Amniotic epithelial cell (primary cell): ENCODE data around the gene DEPDC1B.
"Not testable (repeated sequence)": the region's sequence is repeated elsewhere in the genome, so short reads cannot be mapped to it uniquely, and the experiment has no call there.

Experiments used
- DNase-seq: peaks from one replicate; pipeline ENCODE4 v3.0.0-alpha.2; 2010; ENCODE audit warnings: low read depth

DEPDC1B gene

DNA sequence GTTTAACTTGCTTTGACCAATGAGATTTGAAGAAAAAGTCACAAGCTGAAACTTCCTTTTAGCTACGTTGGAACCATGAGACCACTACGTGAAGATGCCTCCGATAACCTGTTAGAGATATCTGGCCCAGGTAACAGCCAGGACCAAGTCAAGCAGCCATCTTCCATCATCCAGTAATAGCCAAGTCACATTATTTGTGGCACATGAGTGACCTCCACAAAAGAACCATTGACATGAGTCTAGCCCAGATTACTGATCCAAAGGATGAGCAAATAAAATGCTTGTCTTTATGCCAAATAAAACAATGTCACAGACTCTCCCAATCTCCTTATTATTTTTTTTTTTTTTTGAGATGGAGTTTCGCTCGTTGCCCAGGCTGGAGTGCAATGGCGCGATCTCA is 1.6 kb downstream of the DEPDC1B start:
- DNase-seq, result no peak

GRCh38 chr5:60690326-60690725 is 9.6 kb downstream of the DEPDC1B start:
- DNase-seq, result no peak

GRCh38 chr5:60688980-60689379 is 11.0 kb downstream of the DEPDC1B start:
- DNase-seq, result no peak

- DNase-seq, result peak; percentile 93
Measured at GRCh38 chr5:60687927-60688720, 11.8 kb downstream of the DEPDC1B start.

GRCh38 chr5:60686157-60686556 is 13.8 kb downstream of the DEPDC1B start:
- no peak for DNase-seq

DNA sequence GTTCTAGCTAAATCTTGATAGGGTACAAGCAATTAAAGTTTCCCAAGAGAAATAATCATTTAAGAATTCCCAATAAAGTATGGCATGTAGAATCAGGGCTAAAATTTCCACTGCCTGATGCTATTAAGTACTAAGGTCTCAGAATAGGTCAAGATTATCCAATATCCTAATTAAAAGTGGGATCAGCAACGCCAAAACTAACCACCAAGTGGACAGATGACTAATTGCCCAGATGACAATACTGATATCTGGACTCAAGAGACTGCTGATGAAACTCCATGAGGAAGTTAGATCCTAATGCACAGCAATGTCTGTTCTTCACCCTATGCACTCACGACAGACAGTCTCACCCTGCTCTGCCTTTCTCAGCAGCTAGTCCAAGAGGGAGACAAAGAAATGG is 14.3 kb downstream of the DEPDC1B start:
- no peak for DNase-seq

GRCh38 chr5:60685028-60685427 is 14.9 kb downstream of the DEPDC1B start:
- DNase-seq, result no peak

- not testable (repeated sequence) for DNase-seq
Measured at GRCh38 chr5:60682007-60682406, 18.0 kb downstream of the DEPDC1B start.

DNA sequence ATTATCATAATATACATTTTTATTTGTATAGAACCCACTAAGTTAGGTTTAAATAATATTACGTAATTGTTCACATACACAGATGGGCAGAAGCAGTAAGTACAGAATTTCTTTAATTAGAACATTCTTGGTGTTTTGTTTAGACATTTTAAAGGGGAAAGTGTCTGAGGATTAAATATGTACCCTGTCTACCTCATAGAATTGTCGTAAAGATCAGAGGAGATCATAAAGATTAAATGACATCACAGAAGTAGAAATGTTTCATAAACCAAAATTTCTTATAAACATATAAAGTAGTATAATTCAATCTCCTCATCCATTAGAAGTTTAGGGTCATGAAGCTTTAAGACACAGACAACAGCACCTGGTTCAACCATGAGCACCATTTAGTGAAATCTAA is 20.1 kb downstream of the DEPDC1B start:
- no peak for DNase-seq

- DNase-seq, result peak; percentile 61
Measured at GRCh38 chr5:60677850-60678664, 21.9 kb downstream of the DEPDC1B start.

DNA sequence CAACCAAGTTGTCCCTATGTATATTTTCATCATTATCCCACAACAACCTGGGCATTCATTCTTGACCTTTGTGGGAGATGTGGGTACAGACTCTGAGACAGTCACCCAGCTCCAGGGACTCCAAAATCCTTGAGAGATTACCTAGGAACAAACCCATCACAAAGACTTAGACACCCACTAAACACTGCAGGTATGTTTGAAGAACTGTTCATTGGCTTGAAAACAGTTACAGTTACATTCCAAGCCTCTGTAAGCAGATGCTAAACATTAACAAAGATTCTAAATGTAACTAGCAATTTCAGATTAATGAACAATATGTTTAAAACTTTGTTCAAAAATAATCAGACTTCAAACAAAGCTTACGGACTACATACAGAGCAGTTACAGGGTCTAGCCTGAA is 24.7 kb downstream of the DEPDC1B start:
- DNase-seq, result no peak

DNA sequence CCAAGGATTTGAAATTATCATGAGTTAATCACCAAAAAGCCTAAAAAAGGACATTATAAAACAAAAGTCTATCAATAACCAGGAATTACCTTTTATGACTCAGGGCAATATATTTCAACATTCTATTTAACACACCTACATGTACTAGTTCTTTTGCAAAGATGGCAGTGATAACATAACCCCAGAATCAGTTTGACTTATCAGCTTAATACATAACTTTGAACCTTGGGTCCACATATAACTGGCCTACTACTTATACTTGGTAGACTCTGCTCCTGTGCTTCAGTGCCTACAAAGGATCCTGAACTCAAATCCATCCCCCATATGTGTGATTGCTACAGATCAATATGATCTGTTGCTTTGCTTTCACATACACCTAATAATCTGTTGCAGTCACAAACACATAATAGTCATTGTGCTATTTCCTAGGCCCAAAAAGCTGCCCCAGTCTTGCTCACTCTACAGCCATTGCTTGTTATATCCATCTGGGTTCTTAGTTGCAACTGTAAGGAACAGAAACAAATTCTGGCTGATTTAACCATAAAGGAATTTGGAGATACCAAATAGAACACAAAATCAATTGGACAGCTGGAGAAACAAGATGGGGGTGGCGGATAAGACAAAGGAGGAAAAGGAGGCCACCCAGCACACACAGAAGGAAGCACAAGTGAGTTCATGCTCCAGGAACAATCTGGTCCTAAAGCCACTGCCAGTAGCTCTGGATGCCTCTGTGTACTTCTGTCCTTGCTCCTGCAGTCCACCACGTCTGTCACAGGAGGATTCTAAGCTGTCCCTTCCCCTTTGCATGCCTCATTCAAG is 25.5 kb downstream of the DEPDC1B start:
- no peak for DNase-seq

DNA sequence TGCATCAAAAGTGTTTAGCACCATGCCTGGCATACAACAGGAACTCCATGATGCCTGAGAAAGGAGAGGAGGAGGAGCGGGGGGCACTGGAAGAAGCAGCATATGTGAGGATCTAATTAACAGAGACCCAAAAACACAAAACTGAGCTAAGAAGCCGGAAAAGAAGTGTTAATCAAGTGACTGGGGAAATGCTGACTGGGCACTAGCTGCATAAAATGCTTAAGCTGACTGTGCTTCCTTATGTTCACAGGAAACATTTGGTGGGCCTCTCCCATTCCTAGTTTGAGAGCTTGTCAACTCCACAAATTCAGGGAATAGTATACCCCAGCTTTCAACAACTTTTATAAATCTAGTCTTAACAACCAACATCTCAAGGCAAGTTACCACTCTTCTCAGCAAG is 26.6 kb downstream of the DEPDC1B start:
- DNase-seq, result no peak

GRCh38 chr5:60672693-60673264 is 27.2 kb downstream of the DEPDC1B start:
- DNase-seq, result no peak

DNA sequence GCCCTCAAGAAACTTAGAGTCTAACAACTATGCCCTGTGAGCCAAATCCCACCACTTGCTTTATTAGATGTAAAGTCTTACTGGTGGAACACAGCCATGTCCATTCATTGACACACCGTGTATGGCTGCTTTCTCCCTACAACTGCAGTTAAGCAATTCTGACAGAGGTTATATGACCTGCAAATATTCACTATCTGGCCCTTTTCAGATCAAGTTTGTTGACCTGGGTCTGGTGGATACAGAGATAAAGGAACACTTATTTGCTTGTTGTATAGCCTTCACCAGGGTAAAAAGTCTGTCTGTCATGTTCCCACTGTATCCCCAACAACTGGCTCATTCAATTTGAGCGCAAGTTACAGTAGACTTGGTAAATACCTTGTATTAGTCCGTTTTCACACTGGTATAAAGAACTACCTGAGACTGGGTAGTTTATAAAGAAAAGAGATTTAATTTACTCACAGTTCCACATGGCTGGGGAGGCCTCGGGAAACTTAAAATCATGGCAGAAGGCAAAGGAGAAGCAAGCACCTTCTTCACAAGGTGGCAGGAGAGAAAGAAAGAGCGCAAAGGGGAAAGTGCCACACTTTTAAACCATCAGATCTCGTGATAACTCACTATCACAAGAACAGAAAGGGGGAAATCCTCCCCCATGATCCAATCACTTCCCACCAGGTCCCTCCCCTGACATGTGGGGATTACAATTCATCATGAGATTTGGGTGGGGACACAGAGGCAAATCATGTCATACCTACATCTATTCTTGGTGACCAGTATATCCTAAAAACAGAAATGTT is 27.9 kb downstream of the DEPDC1B start:
- no peak for DNase-seq

DNA sequence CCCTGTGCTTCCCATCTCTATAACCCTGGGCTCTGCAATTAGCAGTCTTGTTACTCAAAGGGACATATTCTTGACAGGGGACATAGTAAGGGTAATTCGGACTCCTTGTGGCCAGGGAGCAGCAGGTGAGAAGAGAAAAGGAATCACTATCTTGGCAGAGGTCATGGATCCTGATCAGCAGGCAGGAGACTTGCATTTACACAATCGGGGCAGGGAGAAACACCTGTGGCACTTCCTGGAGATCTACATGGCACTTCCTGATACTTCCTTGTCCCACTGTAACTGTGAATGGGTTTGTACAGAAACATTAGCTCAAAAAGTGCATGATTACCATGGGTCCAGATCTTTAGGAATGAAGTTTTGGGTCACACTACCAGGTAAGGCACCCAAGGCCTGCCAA is 29.2 kb downstream of the DEPDC1B start:
- no peak for DNase-seq

DNA sequence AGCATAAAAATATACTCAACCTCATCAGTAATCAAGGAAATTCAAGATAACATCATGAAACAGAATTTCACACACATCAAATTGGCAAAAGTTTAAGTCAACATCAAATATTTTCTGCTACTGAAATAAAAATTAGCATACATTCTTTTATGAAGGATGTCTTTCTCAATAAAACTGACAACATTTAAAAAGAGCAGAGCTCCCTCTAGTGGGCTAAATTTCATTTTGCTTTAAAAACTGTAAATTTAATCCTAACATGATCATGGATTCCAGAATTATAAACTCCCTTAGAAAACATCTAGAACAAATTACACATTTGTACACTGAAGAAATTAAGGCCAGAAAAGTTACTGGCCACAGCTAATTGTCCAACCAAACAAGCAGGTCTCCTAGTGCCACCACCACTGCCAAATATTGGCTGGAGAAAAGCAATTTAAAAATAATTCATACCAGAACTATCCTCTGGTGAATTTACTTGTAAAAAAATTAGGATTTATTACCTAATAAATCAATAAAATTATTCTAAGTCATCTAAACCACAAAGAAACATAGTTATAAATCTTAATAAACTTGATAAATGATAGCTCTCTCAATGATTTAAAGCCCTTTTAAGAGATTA is 31.2 kb downstream of the DEPDC1B start:
- DNase-seq, result peak; percentile 46

DNA sequence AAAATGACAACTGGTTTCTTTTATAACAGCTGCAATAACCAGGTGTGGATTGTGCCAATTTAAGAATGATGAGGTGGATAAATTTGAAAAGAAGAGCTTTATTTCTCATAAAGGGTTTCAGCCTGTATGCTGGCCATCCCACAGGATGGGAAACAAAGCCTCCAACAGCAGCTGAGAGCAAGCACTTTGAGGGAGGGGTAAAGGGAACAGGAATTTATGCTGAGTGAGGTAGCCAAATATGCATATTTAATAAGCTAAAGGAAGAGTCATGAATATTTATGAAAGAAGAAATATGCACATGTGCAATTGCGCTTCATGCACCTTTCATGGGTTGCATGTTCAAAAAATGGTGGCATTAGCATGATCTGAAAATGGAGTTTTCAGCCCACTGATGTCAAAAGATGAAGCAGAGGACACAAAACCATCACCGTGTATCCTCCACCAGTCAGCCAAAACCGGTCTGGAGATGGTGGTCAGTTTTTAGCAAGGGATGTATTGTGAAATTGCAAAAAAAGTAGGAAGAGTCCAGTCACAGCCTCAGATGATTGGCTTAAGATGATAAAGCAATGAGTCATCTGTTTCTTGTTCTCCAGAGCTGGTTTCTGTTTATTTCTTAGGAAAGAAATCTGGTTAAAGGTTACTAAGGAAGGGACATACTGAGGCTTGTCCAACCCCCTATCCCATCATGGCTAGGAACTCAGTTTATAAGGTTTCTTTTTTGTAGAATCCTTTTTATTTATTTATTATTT is 47.9 kb downstream of the DEPDC1B start:
- DNase-seq, result peak; percentile 90

DNA sequence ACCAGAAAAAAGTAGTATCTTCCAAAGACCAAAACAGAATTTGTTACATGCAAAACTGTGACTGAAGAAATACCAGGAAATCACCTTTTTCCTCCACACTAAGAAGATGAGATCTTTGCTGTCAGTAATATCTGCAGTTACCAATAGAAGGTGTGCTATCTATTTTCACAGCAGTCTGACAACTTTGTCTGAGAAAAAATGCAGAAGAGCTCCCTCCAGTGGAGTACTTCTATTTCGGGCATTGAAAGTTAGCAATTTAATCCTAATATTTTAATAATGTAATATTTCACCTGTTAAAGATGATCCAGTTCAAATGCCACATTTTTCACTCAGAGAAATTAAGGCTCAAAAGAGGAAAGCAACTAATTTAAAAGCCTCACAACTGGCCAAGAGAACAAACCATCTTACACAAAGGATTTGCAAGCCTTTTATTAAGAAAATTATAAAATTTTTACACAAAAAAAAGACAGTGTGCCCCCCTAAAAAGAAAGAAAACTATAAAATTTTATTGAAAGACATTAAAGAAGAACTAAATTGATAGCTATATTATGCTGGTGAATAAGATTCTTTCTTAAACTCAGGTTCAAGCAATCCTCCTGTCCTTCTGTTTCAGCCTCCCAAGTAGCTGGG is 50.6 kb downstream of the DEPDC1B start:
- DNase-seq, result peak; percentile 55

DNA sequence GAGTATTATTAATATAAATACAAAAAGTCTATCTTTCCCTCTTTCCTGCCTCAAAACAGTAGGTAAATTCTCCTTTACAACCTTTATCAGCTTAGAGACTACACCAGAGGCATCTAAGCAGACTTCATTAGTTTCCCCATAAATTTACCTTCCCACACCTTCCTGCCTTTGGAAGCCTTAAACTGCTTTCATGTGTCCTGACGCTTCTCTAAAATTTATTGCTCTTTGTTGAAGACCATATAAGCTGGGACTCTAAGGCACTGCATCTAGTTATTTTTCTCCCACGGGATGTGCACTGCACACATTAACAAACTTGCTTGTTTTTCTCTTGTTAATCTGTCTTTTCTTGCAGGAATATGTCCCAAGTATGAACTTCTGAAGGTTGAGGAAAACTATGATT is 51.8 kb downstream of the DEPDC1B start:
- no peak for DNase-seq
